Measurements from ENCODE around the gene KLHL8.

The KLHL8 gene

GRCh38 chr4:87166296-87166854 is 54.0 kb downstream of the KLHL8 start:
- no peaks in the 10 kb centered on the region for H4K20me1 ChIP-seq (ENCODE audit: insufficient read depth)
- H2AFZ ChIP-seq (ENCODE audit: low read depth), result no peak overlapping the region
- H3K27ac ChIP-seq, result no peak overlapping the region
- no peaks in the 10 kb centered on the region; the same call in 1 of the 2 replicates for H3K36me3 ChIP-seq (ENCODE audit: insufficient read depth)
- H3K4me2 ChIP-seq, result no peak overlapping the region
- no peak overlapping the region for H3K9ac ChIP-seq
- no peak overlapping the region for H3K4me3 ChIP-seq (IDR thresholded peaks at IDR 0.05; ENCODE audit: insufficient read depth, low read depth, low read length)
- H3K4me1 ChIP-seq (ENCODE audit: low read depth, poor library complexity, severe bottlenecking), result no peaks in the 10 kb centered on the region
- no peaks in the 10 kb centered on the region for H3K79me2 ChIP-seq (ENCODE audit: insufficient read depth, low read depth)
- TF ChIP-seq, protein P1, sequence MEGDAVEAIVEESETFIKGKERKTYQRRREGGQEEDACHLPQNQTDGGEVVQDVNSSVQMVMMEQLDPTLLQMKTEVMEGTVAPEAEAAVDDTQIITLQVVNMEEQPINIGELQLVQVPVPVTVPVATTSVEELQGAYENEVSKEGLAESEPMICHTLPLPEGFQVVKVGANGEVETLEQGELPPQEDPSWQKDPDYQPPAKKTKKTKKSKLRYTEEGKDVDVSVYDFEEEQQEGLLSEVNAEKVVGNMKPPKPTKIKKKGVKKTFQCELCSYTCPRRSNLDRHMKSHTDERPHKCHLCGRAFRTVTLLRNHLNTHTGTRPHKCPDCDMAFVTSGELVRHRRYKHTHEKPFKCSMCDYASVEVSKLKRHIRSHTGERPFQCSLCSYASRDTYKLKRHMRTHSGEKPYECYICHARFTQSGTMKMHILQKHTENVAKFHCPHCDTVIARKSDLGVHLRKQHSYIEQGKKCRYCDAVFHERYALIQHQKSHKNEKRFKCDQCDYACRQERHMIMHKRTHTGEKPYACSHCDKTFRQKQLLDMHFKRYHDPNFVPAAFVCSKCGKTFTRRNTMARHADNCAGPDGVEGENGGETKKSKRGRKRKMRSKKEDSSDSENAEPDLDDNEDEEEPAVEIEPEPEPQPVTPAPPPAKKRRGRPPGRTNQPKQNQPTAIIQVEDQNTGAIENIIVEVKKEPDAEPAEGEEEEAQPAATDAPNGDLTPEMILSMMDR (conservative IDR thresholded peaks at IDR 0.05; ENCODE audit: low read depth, low read length), result no peak
- H3K27me3 ChIP-seq (ENCODE audit: insufficient read depth, low read depth), result no peaks in the 10 kb centered on the region

DNA sequence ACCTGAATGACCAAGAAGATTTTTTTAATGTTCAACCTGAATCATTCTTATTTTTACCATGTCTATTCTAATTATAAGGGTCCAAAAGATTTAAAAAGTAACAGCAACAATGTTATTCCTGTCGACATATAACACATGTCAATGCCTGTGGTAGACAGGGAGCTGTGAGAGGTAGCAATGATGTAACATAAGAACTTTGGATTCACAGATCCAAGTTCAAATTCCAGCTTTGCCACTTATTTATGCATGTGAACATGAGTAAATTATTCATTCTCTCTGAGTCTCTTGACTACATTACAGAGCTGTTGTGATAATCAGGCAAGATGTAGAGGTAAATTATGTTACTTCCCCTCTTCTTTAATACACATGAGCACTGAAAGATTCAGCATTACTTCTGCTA is 54.5 kb downstream of the KLHL8 start:
- Histone ChIP-seq H3K4me2 (no peak overlapping the region), H2AFZ (ENCODE audit: low read depth) (no peak overlapping the region), H3K27me3 (ENCODE audit: insufficient read depth, low read depth) (no peaks in the 10 kb centered on the region), H3K9ac (no peak overlapping the region), H4K20me1 (ENCODE audit: insufficient read depth) (no peaks in the 10 kb centered on the region), H3K4me3 (IDR thresholded peaks at IDR 0.05; ENCODE audit: insufficient read depth, low read depth, low read length) (no peak overlapping the region), H3K4me1 (ENCODE audit: low read depth, poor library complexity, severe bottlenecking) (no peaks in the 10 kb centered on the region), H3K79me2 (ENCODE audit: insufficient read depth, low read depth) (no peaks in the 10 kb centered on the region), H3K36me3 (ENCODE audit: insufficient read depth) (no peaks in the 10 kb centered on the region; the same call in 1 of the 2 replicates), H3K27ac (no peak overlapping the region)
- TF ChIP-seq, protein P1 (conservative IDR thresholded peaks at IDR 0.05; ENCODE audit: low read depth, low read length), result no peak

- no peak overlapping the region for H2AFZ ChIP-seq (ENCODE audit: low read depth)
- no peaks in the 10 kb centered on the region for H3K79me2 ChIP-seq (ENCODE audit: insufficient read depth, low read depth)
- H3K4me1 ChIP-seq (ENCODE audit: low read depth, poor library complexity, severe bottlenecking), result no peaks in the 10 kb centered on the region
- H3K27ac ChIP-seq, result no peak overlapping the region
- no peak overlapping the region for H3K4me3 ChIP-seq (IDR thresholded peaks at IDR 0.05; ENCODE audit: insufficient read depth, low read depth, low read length)
- H3K36me3 ChIP-seq (ENCODE audit: insufficient read depth), result no peaks in the 10 kb centered on the region
- no peak overlapping the region for H3K9ac ChIP-seq
- H3K27me3 ChIP-seq (ENCODE audit: insufficient read depth, low read depth), result no peaks in the 10 kb centered on the region
- TF ChIP-seq, protein P1 (conservative IDR thresholded peaks at IDR 0.05; ENCODE audit: low read depth, low read length), result no peak
- H3K4me2 ChIP-seq, result no peak overlapping the region
- no peaks in the 10 kb centered on the region for H4K20me1 ChIP-seq (ENCODE audit: insufficient read depth)
Measured at GRCh38 chr4:87153078-87153870, 67.1 kb downstream of the KLHL8 start.

DNA sequence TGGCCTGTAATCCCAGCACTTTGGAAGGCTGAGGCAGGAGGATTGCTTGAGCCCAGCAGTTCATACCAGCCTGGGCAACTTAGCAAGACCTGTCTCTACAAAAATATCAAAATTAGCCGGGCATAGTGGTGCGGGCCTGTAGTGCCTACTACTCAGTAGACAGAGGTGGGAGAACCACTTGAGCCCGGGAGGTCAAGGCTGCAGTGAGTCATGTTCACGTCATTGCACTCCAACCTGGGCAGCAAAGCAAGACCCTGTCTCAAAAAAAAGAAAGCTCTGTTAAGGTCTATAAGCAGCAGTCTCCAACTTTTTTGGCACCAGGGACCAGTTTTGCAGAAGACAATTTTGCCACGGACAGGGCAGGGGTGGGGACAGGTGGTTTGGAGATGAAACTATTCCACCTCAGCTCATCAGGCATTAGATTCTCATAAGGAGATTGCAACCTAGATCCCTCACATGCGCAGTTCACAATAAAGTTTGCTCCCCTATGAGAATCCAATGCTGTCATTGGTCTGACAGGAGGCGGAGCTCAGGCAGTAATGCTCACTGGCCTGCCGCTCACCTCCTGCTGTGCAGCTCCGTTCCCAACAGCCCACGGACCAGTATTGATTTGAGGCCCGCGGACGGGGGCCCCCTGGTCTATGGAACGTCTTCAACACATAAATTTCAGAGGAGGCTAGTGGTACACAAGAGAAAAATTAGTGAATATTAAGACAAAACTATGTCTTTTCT is 67.9 kb downstream of the KLHL8 start:
- Histone ChIP-seq H3K4me3 (IDR thresholded peaks at IDR 0.05; ENCODE audit: insufficient read depth, low read depth, low read length) (no peak overlapping the region), H3K79me2 (ENCODE audit: insufficient read depth, low read depth) (no peaks in the 10 kb centered on the region)
- TF ChIP-seq, protein P1 (conservative IDR thresholded peaks at IDR 0.05; ENCODE audit: low read depth, low read length), result no peak

More for the DNA sequence above, 67.9 kb downstream of the KLHL8 start:
- Histone ChIP-seq H3K9ac (no peak overlapping the region), H4K20me1 (ENCODE audit: insufficient read depth) (no peaks in the 10 kb centered on the region), H3K27me3 (ENCODE audit: insufficient read depth, low read depth) (no peaks in the 10 kb centered on the region), H3K4me2 (no peak overlapping the region), H3K36me3 (ENCODE audit: insufficient read depth) (no peaks in the 10 kb centered on the region), H3K27ac (no peak overlapping the region), H2AFZ (ENCODE audit: low read depth) (no peak overlapping the region), H3K4me1 (ENCODE audit: low read depth, poor library complexity, severe bottlenecking) (no peaks in the 10 kb centered on the region)

Data from KMS-11 (cell line).